ENCODE data around the gene CMTR1. TPM values are rescaled to one million over a fixed set of nuclear protein-coding genes. Genes with fewer than 3 reads are reported as not detected.

Gene CMTR1
- total RNA-seq, 4 donors from 2014 or later, result 39.3 to 45.0 (median 40.9) TPM

DNA sequence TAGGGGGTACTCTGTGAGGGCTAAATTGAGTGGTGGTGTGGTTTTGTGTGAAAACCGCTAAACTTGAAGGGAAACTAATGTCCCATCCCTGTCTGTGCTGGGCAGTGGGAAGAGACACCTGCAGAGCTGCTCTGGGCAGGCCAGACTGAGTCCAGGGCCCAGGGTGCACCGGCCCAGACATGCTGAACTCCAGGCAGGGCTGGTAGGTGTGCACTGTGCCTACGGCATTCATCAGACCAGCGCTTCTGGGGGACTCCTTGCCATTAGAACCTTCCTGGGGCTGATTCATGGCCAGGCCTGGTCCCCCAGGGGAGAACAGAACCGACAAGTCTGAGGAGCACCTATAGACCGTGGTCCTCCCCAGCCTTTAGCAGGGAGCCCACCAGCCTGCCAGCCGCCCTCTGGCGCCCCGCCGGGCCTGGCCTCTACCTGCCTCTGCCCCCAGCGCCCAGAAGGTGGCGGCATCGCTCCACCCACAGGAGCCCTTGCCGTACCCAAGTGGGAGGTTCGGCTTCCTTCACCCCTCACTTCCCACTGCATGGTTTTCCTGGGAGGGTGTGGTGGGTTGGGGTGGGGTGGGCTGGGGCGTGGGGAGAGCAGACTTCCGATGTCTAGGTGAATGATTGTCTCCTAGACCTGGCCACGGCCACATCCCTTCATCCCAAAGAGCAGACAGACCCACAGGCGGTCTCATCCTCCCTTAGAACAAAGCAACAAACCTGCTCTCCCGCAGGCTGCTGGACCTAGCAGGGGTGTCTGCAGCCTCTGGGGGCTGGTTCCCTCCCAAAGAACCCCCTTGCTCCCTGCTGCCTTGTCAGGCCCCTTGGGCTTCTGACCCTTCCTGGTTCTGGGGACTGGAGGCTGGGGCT is 51.1 kb downstream of the CMTR1 start:
- DNase-seq (ENCODE audit: low spot score in 2 of 2), result peak in 1 of 2 donors; percentile 25
- H3K27ac ChIP-seq, result no peak overlapping the region
- H3K27me3 ChIP-seq, result no peaks in the 10 kb centered on the region
- peaks cover 0 to 65% (median 11%) of the 10 kb centered on the region in 3 donors for H3K36me3 ChIP-seq
- 47 to 75% methylated on average over 10 to 19 of the region's 20 CpGs for WGBS, 2 donors
- H3K4me1 ChIP-seq, result peaks cover 0 to 4% (median 0%) of the 10 kb centered on the region in 4 donors
- H3K4me3 ChIP-seq, result no peak overlapping the region
- TF ChIP-seq, protein P1, sequence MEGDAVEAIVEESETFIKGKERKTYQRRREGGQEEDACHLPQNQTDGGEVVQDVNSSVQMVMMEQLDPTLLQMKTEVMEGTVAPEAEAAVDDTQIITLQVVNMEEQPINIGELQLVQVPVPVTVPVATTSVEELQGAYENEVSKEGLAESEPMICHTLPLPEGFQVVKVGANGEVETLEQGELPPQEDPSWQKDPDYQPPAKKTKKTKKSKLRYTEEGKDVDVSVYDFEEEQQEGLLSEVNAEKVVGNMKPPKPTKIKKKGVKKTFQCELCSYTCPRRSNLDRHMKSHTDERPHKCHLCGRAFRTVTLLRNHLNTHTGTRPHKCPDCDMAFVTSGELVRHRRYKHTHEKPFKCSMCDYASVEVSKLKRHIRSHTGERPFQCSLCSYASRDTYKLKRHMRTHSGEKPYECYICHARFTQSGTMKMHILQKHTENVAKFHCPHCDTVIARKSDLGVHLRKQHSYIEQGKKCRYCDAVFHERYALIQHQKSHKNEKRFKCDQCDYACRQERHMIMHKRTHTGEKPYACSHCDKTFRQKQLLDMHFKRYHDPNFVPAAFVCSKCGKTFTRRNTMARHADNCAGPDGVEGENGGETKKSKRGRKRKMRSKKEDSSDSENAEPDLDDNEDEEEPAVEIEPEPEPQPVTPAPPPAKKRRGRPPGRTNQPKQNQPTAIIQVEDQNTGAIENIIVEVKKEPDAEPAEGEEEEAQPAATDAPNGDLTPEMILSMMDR (IDR thresholded peaks at IDR 0.05), result peak; percentile 60 to 73 (median 70)
- TF ChIP-seq POLR2A (IDR thresholded peaks at IDR 0.05), result no peak
- no peaks in the 10 kb centered on the region for H3K9me3 ChIP-seq

DNA sequence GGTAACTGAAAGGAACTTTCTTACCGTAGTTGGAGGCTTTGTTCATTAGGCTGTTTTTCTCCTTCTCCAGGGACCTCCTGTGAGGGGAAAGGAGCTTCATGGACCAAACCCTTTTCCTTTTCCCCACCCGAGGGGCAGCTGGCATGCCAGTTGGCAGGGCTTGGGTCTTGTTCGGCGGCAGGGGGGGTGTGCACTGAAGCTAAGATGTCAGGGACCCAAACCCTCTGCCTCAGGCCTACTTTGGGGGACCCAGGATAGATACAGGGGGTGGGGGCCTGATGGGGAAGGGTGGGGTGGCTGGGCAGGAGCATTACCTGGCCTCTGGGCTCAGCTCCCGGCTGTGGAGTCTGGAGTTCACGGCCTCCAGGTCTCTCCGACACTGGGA is 51.8 kb downstream of the CMTR1 start:
- WGBS, 2 donors, result 80 to 83% methylated on average over 7 of the region's 7 CpGs
- Histone ChIP-seq H3K9me3 (no peaks in the 10 kb centered on the region), H3K36me3 (peaks cover 0 to 59% (median 6%) of the 10 kb centered on the region in 3 donors)

DNA sequence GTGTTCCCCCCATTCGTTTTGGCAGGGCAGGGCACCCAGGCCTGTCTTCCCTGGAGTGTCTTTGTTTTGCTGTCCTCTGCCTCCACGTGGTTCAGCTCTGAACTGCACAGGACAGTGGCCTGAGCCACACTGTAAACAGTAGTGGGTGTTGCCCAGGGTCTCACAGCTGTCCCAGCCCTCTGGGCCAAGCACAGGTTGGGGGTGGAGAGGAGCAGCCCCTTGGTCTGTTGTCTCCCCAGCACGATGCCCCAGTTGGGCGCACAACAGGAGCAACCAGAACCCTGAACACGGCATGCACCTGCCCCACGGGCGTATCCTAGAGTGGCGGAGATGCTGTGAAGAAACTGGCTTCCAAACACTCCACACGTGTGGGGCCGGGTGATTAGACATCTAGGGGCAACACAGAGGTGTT is 52.3 kb downstream of the CMTR1 start:
- Histone ChIP-seq H3K4me3 (no peak overlapping the region), H3K9me3 (no peaks in the 10 kb centered on the region), H3K27me3 (no peaks in the 10 kb centered on the region), H3K27ac (no peak overlapping the region), H3K4me1 (peaks cover 0 to 7% (median 0%) of the 10 kb centered on the region in 4 donors), H3K36me3 (peaks cover 0 to 53% (median 1%) of the 10 kb centered on the region in 3 donors)
- no peak for DNase-seq (ENCODE audit: low spot score in 2 of 2)
- WGBS, 2 donors, result 68 to 88% methylated on average over 9 to 10 of the region's 10 CpGs
- TF ChIP-seq EP300 (IDR thresholded peaks at IDR 0.05) (no peak), POLR2A (IDR thresholded peaks at IDR 0.05) (no peak)
- TF ChIP-seq, protein P1 (IDR thresholded peaks at IDR 0.05), result no peak

More for the DNA sequence above, 51.8 kb downstream of the CMTR1 start:
- Histone ChIP-seq H3K27ac (no peak overlapping the region), H3K27me3 (no peaks in the 10 kb centered on the region), H3K4me3 (no peak overlapping the region), H3K4me1 (peaks cover 0 to 4% (median 0%) of the 10 kb centered on the region in 4 donors)
- DNase-seq (ENCODE audit: low spot score in 2 of 2), result no peak
- TF ChIP-seq EP300 (IDR thresholded peaks at IDR 0.05) (no peak), POLR2A (IDR thresholded peaks at IDR 0.05) (no peak)
- TF ChIP-seq, protein P1 (IDR thresholded peaks at IDR 0.05), result no peak

- DNase-seq (ENCODE audit: low spot score in 2 of 2), result no peak
Observed at GRCh38 chr6:37486121-37486839, 53.3 kb downstream of the CMTR1 start.

More at GRCh38 chr6:37486121-37486839, 53.3 kb downstream of the CMTR1 start:
- 82 to 84% methylated on average over 8 of the region's 8 CpGs for WGBS, 2 donors
- H3K27ac ChIP-seq, result no peak overlapping the region
- peaks cover 0 to 44% (median 0%) of the 10 kb centered on the region in 3 donors for H3K36me3 ChIP-seq
- no peak overlapping the region for H3K4me3 ChIP-seq
- H3K27me3 ChIP-seq, result no peaks in the 10 kb centered on the region
- peaks cover 0 to 8% (median 0%) of the 10 kb centered on the region in 4 donors for H3K4me1 ChIP-seq
- TF ChIP-seq, protein P1 (IDR thresholded peaks at IDR 0.05), result no peak
- TF ChIP-seq POLR2A (IDR thresholded peaks at IDR 0.05) (no peak), EP300 (IDR thresholded peaks at IDR 0.05) (no peak)
- H3K9me3 ChIP-seq, result no peaks in the 10 kb centered on the region

Data from tibial nerve (tissue), 4 donors.